Adipocyte (in vitro differentiated cells): ENCODE results near the gene DNAH6.
A peak's percentile ranks its signal among the peaks of the same experiment; 100 is the strongest.

ENCODE experiments used
- DNase-seq: peaks from one replicate; pipeline ENCODE4 v3.0.0-alpha.2; 2015; ENCODE audit warnings: low read depth
- H3K27me3 ChIP-seq: replicated peaks from 2 replicates; pipeline ENCODE4 v1.7.0; 2013; ENCODE audit warnings: mild to moderate bottlenecking, low read length, moderate library complexity; ENCODE audit not compliant: control insufficient read depth, insufficient read depth
- H3K36me3 ChIP-seq: 2 replicates; pipeline ENCODE4 v1.7.0; 2013; ENCODE audit warnings: low read length, mild to moderate bottlenecking, moderate library complexity; ENCODE audit not compliant: control insufficient read depth, insufficient read depth, severe bottlenecking
- H3K4me1 ChIP-seq: 2 replicates; pipeline ENCODE4 v1.7.0; 2013; ENCODE audit warnings: mild to moderate bottlenecking, low read length, moderate library complexity; ENCODE audit not compliant: control insufficient read depth, insufficient read depth
- H3K4me3 ChIP-seq: 2 replicates; pipeline ENCODE4 v1.7.0; 2013; ENCODE audit warnings: mild to moderate bottlenecking, low read length, moderate library complexity
- H3K9ac ChIP-seq: 2 replicates; pipeline ENCODE4 v1.7.0; 2013; ENCODE audit warnings: mild to moderate bottlenecking, low read length, moderate library complexity
- H3K9me3 ChIP-seq: 2 replicates; pipeline ENCODE4 v1.7.0; 2013; ENCODE audit warnings: mild to moderate bottlenecking, low read length, moderate library complexity; ENCODE audit not compliant: control insufficient read depth

DNAH6 gene

DNA sequence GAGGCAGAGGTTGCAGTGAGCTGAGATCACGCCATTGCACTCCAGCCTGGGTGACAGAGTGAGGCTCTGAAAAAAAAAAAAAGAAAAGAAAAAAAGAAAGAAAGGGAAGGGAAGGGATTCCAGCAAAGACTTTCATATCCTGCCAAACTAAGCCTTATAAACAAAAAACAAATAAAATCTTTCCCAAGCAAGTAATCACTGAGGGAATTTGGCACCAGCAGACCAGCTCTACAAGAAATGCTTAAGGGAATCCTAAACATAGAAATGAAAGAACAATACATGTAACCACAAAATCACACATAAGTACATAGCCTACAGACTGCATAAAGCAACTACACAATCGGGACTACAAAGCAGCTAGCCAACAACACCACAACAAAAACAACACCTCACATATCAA lies 285.5 kb downstream of the DNAH6 start:
- DNase-seq, result no peak
- Histone ChIP-seq H3K9ac (no peak overlapping the region), H3K4me1 (peaks cover 16% of the 10 kb centered on the region), H3K36me3 (no peaks in the 10 kb centered on the region), H3K27me3 (no peaks in the 10 kb centered on the region), H3K9me3 (peaks cover 9% of the 10 kb centered on the region), H3K4me3 (no peak overlapping the region)

DNA sequence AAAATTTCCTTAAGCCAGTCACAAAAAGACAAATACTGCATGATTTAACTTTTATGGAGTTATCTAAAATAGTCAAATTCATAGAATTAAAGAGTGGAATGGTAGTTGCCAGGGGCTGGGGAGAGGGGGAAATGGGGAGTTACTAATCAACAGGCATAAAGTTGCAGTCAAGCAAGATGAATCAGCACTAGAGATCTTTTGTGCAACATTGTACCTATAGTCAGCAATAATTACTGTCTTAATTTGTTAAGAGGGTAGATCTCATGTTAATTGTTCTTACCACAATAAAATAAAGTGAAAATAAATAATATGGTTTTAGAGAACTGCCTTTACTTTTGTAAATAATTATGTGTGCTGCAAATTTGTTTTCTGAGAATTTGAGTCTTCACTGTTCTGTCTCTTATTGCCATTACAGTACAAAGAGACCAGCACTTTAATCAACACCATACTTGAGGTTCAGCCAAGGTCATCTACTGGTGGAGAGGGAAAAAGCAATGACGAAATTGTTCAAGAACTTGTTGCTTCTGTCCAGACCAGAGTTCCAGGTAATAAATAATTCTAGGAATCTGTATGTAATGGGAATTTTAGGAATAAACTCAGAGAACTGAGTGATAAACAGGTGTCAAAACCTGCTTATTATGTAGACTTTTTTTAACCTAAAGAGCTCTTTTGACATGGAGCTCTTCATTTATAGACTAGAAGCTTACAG lies 289.1 kb downstream of the DNAH6 start:
- no peak overlapping the region for H3K4me3 ChIP-seq
- DNase-seq, result peak; percentile 41
- peaks cover 25% of the 10 kb centered on the region for H3K4me1 ChIP-seq
- H3K36me3 ChIP-seq, result no peaks in the 10 kb centered on the region
- H3K9me3 ChIP-seq, result peaks cover 9% of the 10 kb centered on the region
- no peak overlapping the region for H3K9ac ChIP-seq
- H3K27me3 ChIP-seq, result no peaks in the 10 kb centered on the region

- Histone ChIP-seq H3K4me3 (peak overlapping the region; percentile 19), H3K9me3 (peaks cover 5% of the 10 kb centered on the region), H3K9ac (peak overlapping the region; percentile 49), H3K4me1 (peaks cover 25% of the 10 kb centered on the region), H3K36me3 (no peaks in the 10 kb centered on the region), H3K27me3 (no peaks in the 10 kb centered on the region)
- peak; percentile 96 for DNase-seq
Observed at GRCh38 chr2:84807063-84807485, 290.8 kb downstream of the DNAH6 start.

DNA sequence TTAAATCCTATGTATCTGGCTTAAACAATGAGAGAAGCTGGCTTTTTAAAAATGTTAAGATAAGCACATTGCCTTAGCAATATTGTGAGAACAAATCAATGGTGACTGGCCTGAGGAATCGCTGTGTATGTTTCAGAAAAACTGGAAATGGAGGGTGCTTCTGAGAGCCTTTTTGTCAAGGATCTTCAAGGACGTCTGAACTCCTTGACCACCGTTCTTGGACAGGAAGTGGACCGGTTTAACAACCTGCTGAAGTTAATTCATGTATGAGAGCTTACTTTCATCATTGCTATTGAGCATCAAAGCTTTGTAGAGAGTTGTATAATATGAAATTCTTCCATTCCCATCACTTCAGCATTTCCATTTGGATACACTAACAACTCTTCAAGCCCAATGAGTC lies 292.0 kb downstream of the DNAH6 start:
- H3K36me3 ChIP-seq, result no peaks in the 10 kb centered on the region
- no peak for DNase-seq
- H3K4me3 ChIP-seq, result no peak overlapping the region
- peaks cover 25% of the 10 kb centered on the region for H3K4me1 ChIP-seq
- H3K27me3 ChIP-seq, result no peaks in the 10 kb centered on the region
- no peaks in the 10 kb centered on the region for H3K9me3 ChIP-seq
- H3K9ac ChIP-seq, result no peak overlapping the region

DNA sequence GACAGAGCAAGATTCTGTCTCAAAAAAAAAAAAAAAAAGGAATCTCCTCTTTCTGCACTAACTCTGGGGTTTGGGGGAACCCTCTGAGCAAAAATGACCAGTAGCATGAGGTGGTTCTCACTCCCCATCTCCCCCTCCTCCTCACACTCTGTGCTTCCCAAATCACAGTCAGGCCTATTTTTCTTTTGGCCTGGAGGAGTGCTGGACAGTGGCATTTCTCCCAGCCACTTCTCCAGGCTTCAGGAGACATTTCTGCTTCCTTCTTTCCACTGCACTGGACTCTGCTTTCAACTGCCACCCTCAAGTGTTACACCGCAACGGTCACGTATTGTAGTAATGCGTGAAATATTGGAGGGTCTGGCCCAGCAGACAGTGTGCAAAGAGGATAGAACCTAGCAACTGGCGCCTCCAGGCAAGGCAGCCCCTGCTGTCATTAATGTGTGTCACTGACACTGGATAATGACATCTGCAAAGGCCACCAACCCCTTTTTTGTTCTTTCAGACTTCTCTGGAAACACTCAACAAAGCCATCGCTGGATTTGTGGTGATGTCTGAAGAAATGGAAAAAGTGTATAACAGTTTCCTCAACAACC lies 295.6 kb downstream of the DNAH6 start:
- H3K4me3 ChIP-seq, result no peak overlapping the region
- H3K36me3 ChIP-seq, result no peaks in the 10 kb centered on the region
- H3K27me3 ChIP-seq, result peaks cover 4% of the 10 kb centered on the region
- DNase-seq, result no peak
- no peaks in the 10 kb centered on the region for H3K9me3 ChIP-seq
- peaks cover 8% of the 10 kb centered on the region for H3K4me1 ChIP-seq
- no peak overlapping the region for H3K9ac ChIP-seq

- H3K4me1 ChIP-seq, result no peaks in the 10 kb centered on the region
- H3K9me3 ChIP-seq, result no peaks in the 10 kb centered on the region
- peak; percentile 48 for DNase-seq
- no peak overlapping the region for H3K9ac ChIP-seq
- peaks cover 4% of the 10 kb centered on the region for H3K27me3 ChIP-seq
- H3K36me3 ChIP-seq, result no peaks in the 10 kb centered on the region
- H3K4me3 ChIP-seq, result no peak overlapping the region
Observed at GRCh38 chr2:84815146-84815545, 298.8 kb downstream of the DNAH6 start.

GRCh38 chr2:84816426-84817026 lies 300.2 kb downstream of the DNAH6 start:
- DNase-seq, result no peak
- Histone ChIP-seq H3K4me1 (no peaks in the 10 kb centered on the region), H3K36me3 (no peaks in the 10 kb centered on the region), H3K4me3 (no peak overlapping the region), H3K27me3 (peaks cover 4% of the 10 kb centered on the region), H3K9ac (no peak overlapping the region), H3K9me3 (no peaks in the 10 kb centered on the region)

GRCh38 chr2:84817239-84817655 lies 300.9 kb downstream of the DNAH6 start:
- H3K36me3 ChIP-seq, result no peaks in the 10 kb centered on the region
- no peak overlapping the region for H3K4me3 ChIP-seq
- H3K4me1 ChIP-seq, result no peaks in the 10 kb centered on the region
- no peaks in the 10 kb centered on the region for H3K9me3 ChIP-seq
- H3K27me3 ChIP-seq, result peaks cover 4% of the 10 kb centered on the region
- no peak for DNase-seq
- H3K9ac ChIP-seq, result no peak overlapping the region

DNA sequence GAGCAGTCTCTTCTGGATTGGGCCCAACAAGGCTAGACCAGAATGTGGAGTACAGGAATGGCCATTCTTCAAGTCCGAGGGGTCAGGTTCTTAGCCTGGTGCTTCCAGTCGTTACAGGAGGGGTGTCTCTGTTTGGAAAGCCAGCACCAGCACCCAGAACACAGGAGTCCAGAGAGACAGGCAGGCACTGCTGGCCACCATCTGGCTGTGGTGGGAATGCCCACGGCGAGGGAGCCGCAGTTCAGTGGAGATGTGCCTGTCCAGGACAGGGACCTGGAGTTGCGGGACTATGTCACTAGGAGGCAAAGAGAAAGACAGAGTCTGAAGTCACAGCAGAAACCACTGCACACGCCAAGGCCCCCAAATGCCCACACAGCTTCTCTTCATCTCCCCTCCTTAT lies 305.5 kb downstream of the DNAH6 start:
- no peaks in the 10 kb centered on the region for H3K9me3 ChIP-seq
- H3K9ac ChIP-seq, result no peak overlapping the region
- H3K4me3 ChIP-seq, result no peak overlapping the region
- H3K4me1 ChIP-seq, result no peaks in the 10 kb centered on the region
- H3K27me3 ChIP-seq, result no peaks in the 10 kb centered on the region
- H3K36me3 ChIP-seq, result no peaks in the 10 kb centered on the region
- DNase-seq, result no peak

- no peak overlapping the region for H3K4me3 ChIP-seq
- no peak for DNase-seq
- H3K9me3 ChIP-seq, result no peaks in the 10 kb centered on the region
- H3K4me1 ChIP-seq, result no peaks in the 10 kb centered on the region
- no peak overlapping the region for H3K9ac ChIP-seq
- H3K36me3 ChIP-seq, result no peaks in the 10 kb centered on the region
- H3K27me3 ChIP-seq, result no peaks in the 10 kb centered on the region
Observed at GRCh38 chr2:84823229-84823628, 306.9 kb downstream of the DNAH6 start.

DNA sequence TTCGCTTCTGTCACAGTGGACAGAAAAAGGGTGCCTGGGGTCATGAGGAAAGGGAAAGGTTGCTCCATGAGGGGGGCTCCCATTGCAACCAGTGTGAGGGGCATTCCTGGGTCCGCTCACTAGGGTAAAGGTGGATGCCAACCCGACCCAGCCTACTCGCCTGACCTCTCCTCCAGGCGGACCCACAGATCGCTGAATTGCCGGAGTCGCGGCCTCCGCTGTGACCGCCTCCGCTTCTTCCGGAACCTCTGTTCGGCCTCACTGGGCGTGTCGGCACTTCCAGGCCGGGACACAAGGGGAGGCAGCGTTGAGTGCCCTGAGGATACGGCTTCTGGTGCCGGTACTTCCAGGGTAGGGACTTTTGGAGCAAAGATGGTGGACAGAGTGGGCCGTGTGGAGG lies 307.5 kb downstream of the DNAH6 start:
- no peak for DNase-seq
- Histone ChIP-seq H3K4me3 (no peak overlapping the region), H3K9me3 (no peaks in the 10 kb centered on the region), H3K4me1 (no peaks in the 10 kb centered on the region), H3K27me3 (no peaks in the 10 kb centered on the region), H3K36me3 (no peaks in the 10 kb centered on the region), H3K9ac (no peak overlapping the region)
